K562 (cell line): ENCODE data around the gene DPAGT1. TPM values are rescaled to one million over a fixed set of nuclear protein-coding genes. Genes with fewer than 3 reads are reported as not detected.

Experiments
- ATF6 ChIP-seq: sonication (generic); formaldehyde crosslinking; IDR thresholded peaks from 2 replicates; pipeline ENCODE4 v1.4.0; 2020; ENCODE audit warnings: mild to moderate bottlenecking, missing genetic modification reagents
- GATA2 ChIP-seq: sonication (generic); formaldehyde crosslinking; IDR thresholded peaks from 2 replicates; pipeline ENCODE4 v1.4.0; 2020; ENCODE audit warnings: mild to moderate bottlenecking, missing genetic modification reagents
- HDAC1 ChIP-seq, 2 experiments: fragments of 450-650 bp; IDR thresholded peaks; 2 replicates each; pipeline ENCODE4 v1.6.1; 2016 to 2017; ENCODE audit warnings: inconsistent platforms in 1 of 2, mild to moderate bottlenecking in 1 of 2, moderate library complexity in 1 of 2
- JUND ChIP-seq, 2 experiments: IDR thresholded peaks; 2 replicates in 1 of 2; 3 replicates in 1 of 2; pipeline ENCODE4 v1.6.1; 2011; ENCODE audit warnings: borderline replicate concordance in 2 of 2, low read depth in 2 of 2, low read length in 2 of 2, improper control_type of control experiment in 1 of 2, missing biosample characterization in 1 of 2, missing genetic modification characterization in 1 of 2, missing genetic modification reagents in 1 of 2
- MEIS2 ChIP-seq: fragments of 450-650 bp; IDR thresholded peaks from 2 replicates; pipeline ENCODE4 v1.6.1; 2014; ENCODE audit warnings: mild to moderate bottlenecking; ENCODE audit not compliant: partially characterized antibody
- NBN ChIP-seq: fragments of 450-650 bp; IDR thresholded peaks from 2 replicates; pipeline ENCODE4 v1.6.1; 2016; ENCODE audit warnings: low read depth, mild to moderate bottlenecking
- NFE2L1 ChIP-seq: fragments of 450-650 bp; IDR thresholded peaks from 2 replicates; pipeline ENCODE4 v1.6.1; 2016; ENCODE audit warnings: missing genetic modification characterization, low read depth, mild to moderate bottlenecking, missing compliant biosample characterization, moderate library complexity, borderline replicate concordance
- POLR2H ChIP-seq: IDR thresholded peaks from 2 replicates; pipeline ENCODE4 v1.6.1; 2016; ENCODE audit warnings: missing genetic modification characterization, low read depth, mild to moderate bottlenecking, control low read depth, missing compliant biosample characterization, moderate library complexity
- RAD51 ChIP-seq: fragments of 450-650 bp; IDR thresholded peaks from 2 replicates; pipeline ENCODE4 v1.7.1; 2016; ENCODE audit warnings: low read depth, mild to moderate bottlenecking, borderline replicate concordance
- RFX1 ChIP-seq: fragments of 450-650 bp; IDR thresholded peaks from 2 replicates; pipeline ENCODE4 v1.6.1; 2016; ENCODE audit warnings: mild to moderate bottlenecking, moderate library complexity
- SMARCA5 ChIP-seq: fragments of 450-650 bp; IDR thresholded peaks from 2 replicates; pipeline ENCODE4 v1.6.1; 2016
- SMARCE1 ChIP-seq: fragments of 450-650 bp; IDR thresholded peaks from 2 replicates; pipeline ENCODE4 v1.7.1; 2016; ENCODE audit warnings: mild to moderate bottlenecking
- SNAPC5 ChIP-seq: fragments of 250-450 bp; sonication (Bioruptor Pico); IDR thresholded peaks from 2 replicates; pipeline ENCODE4 v1.8.0; 2021; ENCODE audit warnings: moderate library complexity, mild to moderate bottlenecking, inconsistent platforms
- VEZF1 ChIP-seq: fragments of 200-800 bp; sonication (Bioruptor generic); IDR thresholded peaks from 2 replicates; pipeline ENCODE4 v1.6.1; 2017; ENCODE audit warnings: missing genetic modification characterization, missing compliant biosample characterization
- ZMIZ1 ChIP-seq, 2 experiments: fragments of 150-350 bp in 1 of 2; IDR thresholded peaks; 2 replicates each; pipeline ENCODE4 v1.6.1; 2012 to 2016; ENCODE audit warnings: low read depth in 2 of 2, low read length in 2 of 2, mild to moderate bottlenecking in 1 of 2, moderate library complexity in 1 of 2
- ZNF280A ChIP-seq: fragments of 450-650 bp; IDR thresholded peaks from 2 replicates; pipeline ENCODE4 v1.6.1; 2018; ENCODE audit warnings: mild to moderate bottlenecking, low read depth; ENCODE audit not compliant: partially characterized antibody
- ZNF707 ChIP-seq: fragments of 250-450 bp; sonication (Bioruptor Pico); conservative IDR thresholded peaks from 2 replicates; pipeline ENCODE4 v1.8.0; 2022; ENCODE audit warnings: inconsistent platforms, mild to moderate bottlenecking, moderate library complexity
- polyA plus RNA-seq, 8 experiments: library from polyadenylated mRNA; depleted of rRNA in 4 of 8; stranded (reverse) in 5 of 8; unstranded in 3 of 8; fragments of >200 nt; fragmentation: Nextera tagmentation in 2 of 8; fragmentation: Illumina TruSeq in 1 of 8; extraction: Ambion mirVana in 2 of 8; extraction: Trizol in 1 of 8; gene quantifications; 2 replicates each; pipeline versions ENCODE4 v1.2.1 to v1.2.3, GENCODE V29; 2011 to 2014; ENCODE audit warnings: inconsistent platforms in 1 of 8, missing spikeins in 1 of 8
- total RNA-seq, 7 experiments: library from RNA; depleted of rRNA in 6 of 7; stranded (reverse); fragments of >200 nt in 6 of 7; fragmentation: Illumina TruSeq in 2 of 7; extraction: Trizol in 2 of 7; gene quantifications; 2 replicates each; pipeline versions ENCODE4 v1.2.1 to v1.2.3, GENCODE V29; 2011 to 2021; ENCODE audit warnings: low replicate concordance in 1 of 7

DPAGT1 gene
- total and polyA plus RNA-seq, 9 of the 15 experiments (the other 6 are each of a cell fraction or from before 2014, with no cell fraction given) = 29.9 to 135 (median 85.0) TPM

GRCh38 chr11:119121008-119121810 lies 19.6 kb upstream of the DPAGT1 start, which contains the start of gene HINFP (continued):
- TF ChIP-seq VEZF1 (CRISPR knock-in tag) (peak; percentile 82), NBN (0 out of 2 replicates have a peak, but pooled peaks have one; percentile 11), ZMIZ1 (IDR thresholded peaks at IDR 0.05; ENCODE audit: low read depth in 2 of 2, low read length in 2 of 2) (no peak), ATF6 (CRISPR knock-in tag) (no peak), ZNF707 (CRISPR knock-in tag) (no peak), POLR2H (tag) (peak; percentile 64; the same call in 1 of the 2 replicates), SMARCA5 (no peak), RFX1 (peak; percentile 93), JUND (IDR thresholded peaks at IDR 0.05; ENCODE audit: borderline replicate concordance, low read depth, low read length) (peak; percentile 34; the same call in 1 of the 2 replicates), JUND (tag; IDR thresholded peaks at IDR 0.05; ENCODE audit: borderline replicate concordance, low read depth, low read length) (no peak; the same call in 2 of the 3 replicates), RAD51 (peak; percentile 98), MEIS2 (peak; percentile 96), ZNF280A (no peak), HDAC1 (IDR thresholded peaks at IDR 0.05) (peak in 1 of 2 experiments; percentile 67; a peak in 2 of 4 replicates), SMARCE1 (0 out of 2 replicates have a peak, but pooled peaks have one; percentile 60), NFE2L1 (tag) (no peak), GATA2 (CRISPR knock-in tag) (no peak), SNAPC5 (no peak)
